ENCODE data around the gene TCTN2. TPM values are rescaled to one million over a fixed set of nuclear protein-coding genes. Genes with fewer than 3 reads are reported as not detected.

The TCTN2 gene
- total RNA-seq, 4 donors from 2014 or later: 7.2 to 20.0 (median 14.9) TPM

GRCh38 chr12:123705935-123706334 is 35.0 kb downstream of the TCTN2 start:
- TF ChIP-seq EP300 (IDR thresholded peaks at IDR 0.05) (no peak), POLR2A (IDR thresholded peaks at IDR 0.05) (no peak)
- TF ChIP-seq, protein P1, sequence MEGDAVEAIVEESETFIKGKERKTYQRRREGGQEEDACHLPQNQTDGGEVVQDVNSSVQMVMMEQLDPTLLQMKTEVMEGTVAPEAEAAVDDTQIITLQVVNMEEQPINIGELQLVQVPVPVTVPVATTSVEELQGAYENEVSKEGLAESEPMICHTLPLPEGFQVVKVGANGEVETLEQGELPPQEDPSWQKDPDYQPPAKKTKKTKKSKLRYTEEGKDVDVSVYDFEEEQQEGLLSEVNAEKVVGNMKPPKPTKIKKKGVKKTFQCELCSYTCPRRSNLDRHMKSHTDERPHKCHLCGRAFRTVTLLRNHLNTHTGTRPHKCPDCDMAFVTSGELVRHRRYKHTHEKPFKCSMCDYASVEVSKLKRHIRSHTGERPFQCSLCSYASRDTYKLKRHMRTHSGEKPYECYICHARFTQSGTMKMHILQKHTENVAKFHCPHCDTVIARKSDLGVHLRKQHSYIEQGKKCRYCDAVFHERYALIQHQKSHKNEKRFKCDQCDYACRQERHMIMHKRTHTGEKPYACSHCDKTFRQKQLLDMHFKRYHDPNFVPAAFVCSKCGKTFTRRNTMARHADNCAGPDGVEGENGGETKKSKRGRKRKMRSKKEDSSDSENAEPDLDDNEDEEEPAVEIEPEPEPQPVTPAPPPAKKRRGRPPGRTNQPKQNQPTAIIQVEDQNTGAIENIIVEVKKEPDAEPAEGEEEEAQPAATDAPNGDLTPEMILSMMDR (IDR thresholded peaks at IDR 0.05): no peak
- H3K9me3 ChIP-seq: no peaks in the 10 kb centered on the region
- WGBS, 2 donors: 96% methylated on average over 3 of the region's 3 CpGs
- DNase-seq (ENCODE audit: low spot score in 2 of 2): no peak
- no peaks in the 10 kb centered on the region for H3K27me3 ChIP-seq
- no peak overlapping the region for H3K27ac ChIP-seq
- no peaks in the 10 kb centered on the region for H3K4me1 ChIP-seq
- peaks cover 2 to 68% (median 4%) of the 10 kb centered on the region in 3 donors for H3K36me3 ChIP-seq
- no peak overlapping the region for H3K4me3 ChIP-seq

GRCh38 chr12:123707466-123707865 is 36.6 kb downstream of the TCTN2 start:
- TF ChIP-seq EP300 (IDR thresholded peaks at IDR 0.05): no peak
- 88 to 92% methylated on average over 4 of the region's 4 CpGs for WGBS, 2 donors
- no peak for DNase-seq (ENCODE audit: low spot score in 2 of 2)

DNA sequence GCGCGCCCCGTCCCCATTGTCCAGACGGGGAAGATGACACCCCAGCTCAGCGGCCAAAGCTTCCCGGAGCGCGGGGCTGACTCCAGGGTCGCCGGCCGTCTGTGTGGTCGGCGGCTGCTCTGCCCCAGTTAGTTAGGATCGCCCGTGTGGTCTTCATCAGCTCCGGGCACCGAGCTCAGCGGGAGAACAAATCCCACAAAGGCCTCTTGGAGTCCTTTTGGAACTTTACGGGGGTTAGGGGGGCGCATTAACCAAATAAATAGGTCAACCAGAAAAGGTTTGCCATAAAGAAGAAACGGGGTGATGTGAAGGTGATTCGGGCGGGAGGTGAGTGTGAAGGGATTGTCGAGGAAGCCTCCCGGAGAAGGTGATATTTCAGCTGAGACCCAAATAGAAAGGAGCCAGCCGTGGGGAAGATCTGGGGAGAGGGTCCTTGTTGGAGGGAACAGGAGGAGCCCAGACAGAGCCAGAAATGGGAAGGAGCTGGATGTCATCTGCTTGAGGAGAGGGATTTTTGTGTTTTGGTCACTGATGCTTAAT is 41.9 kb downstream of the TCTN2 start:
- H3K9me3 ChIP-seq: no peaks in the 10 kb centered on the region
- peaks cover 0 to 35% (median 20%) of the 10 kb centered on the region in 4 donors for H3K4me1 ChIP-seq
- H3K4me3 ChIP-seq: peak overlapping the region; percentile 83 to 100 (median 96)
- peaks cover 0 to 2% (median 0%) of the 10 kb centered on the region in 3 donors for H3K36me3 ChIP-seq
- peak overlapping the region in 3 of 4 donors; percentile 58 to 83 (median 76) for H3K27ac ChIP-seq
- 0% methylated on average over 13 to 19 of the region's 26 CpGs for WGBS, 2 donors
- DNase-seq (ENCODE audit: low spot score in 2 of 2): no peak
- H3K27me3 ChIP-seq: no peaks in the 10 kb centered on the region
- no peak for TF ChIP-seq EP300 (IDR thresholded peaks at IDR 0.05)

More at GRCh38 chr12:123707466-123707865, 36.6 kb downstream of the TCTN2 start:
- Histone ChIP-seq H3K4me1 (peaks cover 0 to 6% (median 2%) of the 10 kb centered on the region in 4 donors), H3K4me3 (no peak overlapping the region), H3K36me3 (peaks cover 0 to 52% (median 2%) of the 10 kb centered on the region in 3 donors), H3K9me3 (no peaks in the 10 kb centered on the region), H3K27ac (no peak overlapping the region), H3K27me3 (no peaks in the 10 kb centered on the region)

DNA sequence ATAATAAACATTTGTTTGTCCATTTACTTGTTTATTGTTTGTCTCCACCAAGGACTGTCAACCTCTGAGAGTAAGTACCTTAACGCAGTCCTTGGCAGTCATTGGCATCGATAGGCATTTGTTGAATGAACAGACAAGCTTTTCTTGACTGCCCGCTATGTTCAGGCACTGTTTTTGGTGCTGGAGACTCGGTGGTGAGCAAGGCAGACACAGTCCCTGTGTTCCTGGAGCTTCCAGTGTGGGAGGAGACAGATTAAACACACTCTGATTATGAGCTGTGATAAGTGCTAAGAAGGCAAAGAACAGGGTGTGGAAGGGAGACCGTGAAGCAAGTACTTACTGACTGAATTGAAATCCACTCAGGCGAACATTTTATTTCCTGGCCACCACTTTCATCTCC is 42.5 kb downstream of the TCTN2 start:
- no peaks in the 10 kb centered on the region for H3K27me3 ChIP-seq
- TF ChIP-seq EP300 (IDR thresholded peaks at IDR 0.05) (no peak), POLR2A (IDR thresholded peaks at IDR 0.05) (no peak)
- TF ChIP-seq, protein P1 (IDR thresholded peaks at IDR 0.05): no peak
- no peak for DNase-seq (ENCODE audit: low spot score in 2 of 2)
- peak overlapping the region in 3 of 4 donors; percentile 83 to 100 (median 97) for H3K4me3 ChIP-seq
- no peaks in the 10 kb centered on the region for H3K9me3 ChIP-seq
- 24 to 31% methylated on average over 6 of the region's 6 CpGs for WGBS, 2 donors
- no peak overlapping the region for H3K27ac ChIP-seq
- H3K4me1 ChIP-seq: peaks cover 0 to 35% (median 20%) of the 10 kb centered on the region in 4 donors
- H3K36me3 ChIP-seq: no peaks in the 10 kb centered on the region

- WGBS, 2 donors: 78 to 83% methylated on average over 10 of the region's 10 CpGs
- H3K4me1 ChIP-seq: peaks cover 0 to 35% (median 20%) of the 10 kb centered on the region in 4 donors
- no peaks in the 10 kb centered on the region for H3K36me3 ChIP-seq
- peak overlapping the region in 1 of 4 donors; percentile 10 for H3K27ac ChIP-seq
- no peaks in the 10 kb centered on the region for H3K27me3 ChIP-seq
- TF ChIP-seq POLR2A (IDR thresholded peaks at IDR 0.05) (no peak), EP300 (IDR thresholded peaks at IDR 0.05) (no peak)
- TF ChIP-seq, protein P1 (IDR thresholded peaks at IDR 0.05): no peak
- no peaks in the 10 kb centered on the region for H3K9me3 ChIP-seq
- DNase-seq (ENCODE audit: low spot score in 2 of 2): no peak
- H3K4me3 ChIP-seq: peak overlapping the region in 1 of 4 donors; percentile 1
Observed at GRCh38 chr12:123713823-123714585, 43.1 kb downstream of the TCTN2 start.

- Histone ChIP-seq H3K27ac (no peak overlapping the region), H3K4me1 (peaks cover 0 to 35% (median 20%) of the 10 kb centered on the region in 4 donors), H3K36me3 (peaks cover 0 to 11% (median 0%) of the 10 kb centered on the region in 3 donors), H3K4me3 (no peak overlapping the region), H3K27me3 (no peaks in the 10 kb centered on the region), H3K9me3 (no peaks in the 10 kb centered on the region)
- TF ChIP-seq EP300 (IDR thresholded peaks at IDR 0.05) (no peak), POLR2A (IDR thresholded peaks at IDR 0.05) (no peak)
- TF ChIP-seq, protein P1 (IDR thresholded peaks at IDR 0.05): no peak
- no peak for DNase-seq (ENCODE audit: low spot score in 2 of 2)
- 57 to 68% methylated on average over 2 of the region's 2 CpGs for WGBS, 2 donors
Observed at GRCh38 chr12:123715195-123715594, 44.3 kb downstream of the TCTN2 start.
